ENCODE measurements around the gene AGMO.

The AGMO gene

DNA sequence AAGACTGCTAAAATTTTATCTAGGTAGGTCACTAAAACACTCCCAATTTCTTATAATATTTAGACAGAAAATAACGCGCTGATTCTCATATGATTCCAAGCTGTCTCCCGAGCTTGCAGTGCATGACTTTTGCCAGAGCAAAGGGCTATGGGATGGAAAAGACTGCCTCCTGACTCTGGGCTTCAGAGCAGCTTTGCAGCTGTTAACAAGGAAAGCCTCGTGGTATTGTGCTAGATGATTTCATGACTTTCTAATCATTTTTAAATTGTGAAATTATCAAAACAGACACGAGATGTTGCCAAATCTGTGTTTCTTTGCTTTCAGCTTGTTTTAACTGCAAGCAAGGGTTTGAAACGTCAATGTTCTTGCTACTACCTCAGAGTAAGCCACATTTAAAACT is 238.3 kb downstream of the AGMO start:
- Histone ChIP-seq H3K79me2 (ENCODE audit: insufficient read depth, low read depth) (no peaks in the 10 kb centered on the region), H3K36me3 (ENCODE audit: insufficient read depth) (no peaks in the 10 kb centered on the region), H3K4me2 (no peak overlapping the region), H3K4me1 (ENCODE audit: low read depth, poor library complexity, severe bottlenecking) (no peaks in the 10 kb centered on the region), H2AFZ (ENCODE audit: low read depth) (no peak overlapping the region), H3K9ac (no peak overlapping the region), H4K20me1 (ENCODE audit: insufficient read depth) (no peaks in the 10 kb centered on the region), H3K27me3 (ENCODE audit: insufficient read depth, low read depth) (no peaks in the 10 kb centered on the region), H3K4me3 (IDR thresholded peaks at IDR 0.05; ENCODE audit: insufficient read depth, low read depth, low read length) (no peak overlapping the region), H3K27ac (no peak overlapping the region)
- TF ChIP-seq, protein P1, sequence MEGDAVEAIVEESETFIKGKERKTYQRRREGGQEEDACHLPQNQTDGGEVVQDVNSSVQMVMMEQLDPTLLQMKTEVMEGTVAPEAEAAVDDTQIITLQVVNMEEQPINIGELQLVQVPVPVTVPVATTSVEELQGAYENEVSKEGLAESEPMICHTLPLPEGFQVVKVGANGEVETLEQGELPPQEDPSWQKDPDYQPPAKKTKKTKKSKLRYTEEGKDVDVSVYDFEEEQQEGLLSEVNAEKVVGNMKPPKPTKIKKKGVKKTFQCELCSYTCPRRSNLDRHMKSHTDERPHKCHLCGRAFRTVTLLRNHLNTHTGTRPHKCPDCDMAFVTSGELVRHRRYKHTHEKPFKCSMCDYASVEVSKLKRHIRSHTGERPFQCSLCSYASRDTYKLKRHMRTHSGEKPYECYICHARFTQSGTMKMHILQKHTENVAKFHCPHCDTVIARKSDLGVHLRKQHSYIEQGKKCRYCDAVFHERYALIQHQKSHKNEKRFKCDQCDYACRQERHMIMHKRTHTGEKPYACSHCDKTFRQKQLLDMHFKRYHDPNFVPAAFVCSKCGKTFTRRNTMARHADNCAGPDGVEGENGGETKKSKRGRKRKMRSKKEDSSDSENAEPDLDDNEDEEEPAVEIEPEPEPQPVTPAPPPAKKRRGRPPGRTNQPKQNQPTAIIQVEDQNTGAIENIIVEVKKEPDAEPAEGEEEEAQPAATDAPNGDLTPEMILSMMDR (conservative IDR thresholded peaks at IDR 0.05; ENCODE audit: low read depth, low read length), result no peak

DNA sequence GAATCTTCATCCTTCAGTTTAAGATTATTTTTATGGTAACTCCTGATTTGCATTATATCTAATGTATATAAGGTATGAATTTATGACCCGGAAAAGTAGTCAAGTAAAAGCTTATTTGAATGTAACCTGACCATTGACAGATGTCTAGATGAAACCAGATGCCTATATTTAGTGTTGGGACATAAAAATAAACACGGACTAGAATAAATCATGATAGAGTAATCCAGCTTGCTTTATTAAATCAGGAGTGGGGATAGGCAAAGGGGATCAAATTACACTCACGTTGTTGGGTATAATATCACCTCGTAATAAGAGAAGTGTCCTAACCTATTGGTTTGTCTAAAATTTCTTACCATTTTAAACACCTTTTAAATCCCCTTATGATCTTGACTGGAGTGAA is 244.6 kb downstream of the AGMO start:
- H3K27ac ChIP-seq, result no peak overlapping the region
- H3K36me3 ChIP-seq (ENCODE audit: insufficient read depth), result no peaks in the 10 kb centered on the region
- H3K27me3 ChIP-seq (ENCODE audit: insufficient read depth, low read depth), result no peaks in the 10 kb centered on the region
- no peak overlapping the region for H3K4me3 ChIP-seq (IDR thresholded peaks at IDR 0.05; ENCODE audit: insufficient read depth, low read depth, low read length)
- H3K4me1 ChIP-seq (ENCODE audit: low read depth, poor library complexity, severe bottlenecking), result no peaks in the 10 kb centered on the region
- H3K4me2 ChIP-seq, result no peak overlapping the region
- TF ChIP-seq, protein P1 (conservative IDR thresholded peaks at IDR 0.05; ENCODE audit: low read depth, low read length), result no peak
- H2AFZ ChIP-seq (ENCODE audit: low read depth), result no peak overlapping the region
- no peak overlapping the region for H3K9ac ChIP-seq
- no peaks in the 10 kb centered on the region for H4K20me1 ChIP-seq (ENCODE audit: insufficient read depth)
- H3K79me2 ChIP-seq (ENCODE audit: insufficient read depth, low read depth), result no peaks in the 10 kb centered on the region

DNA sequence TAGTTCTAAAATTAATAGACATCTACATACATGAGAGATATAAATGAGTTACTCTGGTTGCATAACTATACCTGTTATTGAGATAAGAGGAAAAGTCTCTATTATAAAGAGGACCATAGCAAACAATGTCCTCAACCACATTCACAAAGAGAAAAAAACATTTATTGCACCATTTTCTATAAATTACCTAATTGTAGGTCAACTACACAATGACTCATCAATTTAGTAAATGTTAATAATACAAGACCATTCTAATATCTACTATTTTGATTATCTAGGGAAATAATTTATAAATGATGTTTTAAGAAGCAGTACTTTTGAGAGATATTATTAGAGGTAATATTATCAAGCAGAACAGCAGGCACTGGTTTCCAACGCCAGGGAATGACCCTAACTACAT is 246.1 kb downstream of the AGMO start:
- Histone ChIP-seq H3K4me1 (ENCODE audit: low read depth, poor library complexity, severe bottlenecking) (no peaks in the 10 kb centered on the region), H4K20me1 (ENCODE audit: insufficient read depth) (no peaks in the 10 kb centered on the region), H3K27me3 (ENCODE audit: insufficient read depth, low read depth) (no peaks in the 10 kb centered on the region), H3K4me2 (no peak overlapping the region), H3K9ac (no peak overlapping the region), H3K27ac (no peak overlapping the region), H3K4me3 (IDR thresholded peaks at IDR 0.05; ENCODE audit: insufficient read depth, low read depth, low read length) (no peak overlapping the region), H2AFZ (ENCODE audit: low read depth) (no peak overlapping the region), H3K79me2 (ENCODE audit: insufficient read depth, low read depth) (no peaks in the 10 kb centered on the region), H3K36me3 (ENCODE audit: insufficient read depth) (no peaks in the 10 kb centered on the region)
- TF ChIP-seq, protein P1 (conservative IDR thresholded peaks at IDR 0.05; ENCODE audit: low read depth, low read length), result no peak

DNA sequence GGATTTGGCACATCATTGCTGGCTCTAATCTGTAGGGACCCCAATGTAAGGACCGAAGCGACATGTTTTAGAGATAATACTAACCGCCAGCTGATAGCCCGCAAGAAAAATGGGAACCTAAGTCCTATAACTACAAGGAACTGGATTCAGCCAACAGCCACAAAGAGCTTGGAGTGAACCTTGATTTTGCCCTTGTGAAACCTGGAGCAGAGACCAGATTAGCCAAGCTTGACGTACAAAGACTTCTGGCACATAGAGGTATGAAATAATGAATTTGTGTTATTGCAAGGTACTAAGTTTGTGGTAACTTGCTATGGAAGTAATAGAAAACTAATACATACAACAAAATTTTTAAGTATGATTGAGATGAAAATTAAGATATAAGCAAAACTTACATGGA is 246.9 kb downstream of the AGMO start:
- no peak overlapping the region for H3K9ac ChIP-seq
- H3K4me3 ChIP-seq (IDR thresholded peaks at IDR 0.05; ENCODE audit: insufficient read depth, low read depth, low read length), result no peak overlapping the region
- H2AFZ ChIP-seq (ENCODE audit: low read depth), result no peak overlapping the region
- TF ChIP-seq, protein P1 (conservative IDR thresholded peaks at IDR 0.05; ENCODE audit: low read depth, low read length), result no peak
- H3K4me2 ChIP-seq, result no peak overlapping the region
- no peak overlapping the region for H3K27ac ChIP-seq
- no peaks in the 10 kb centered on the region for H3K36me3 ChIP-seq (ENCODE audit: insufficient read depth)
- no peaks in the 10 kb centered on the region for H4K20me1 ChIP-seq (ENCODE audit: insufficient read depth)
- H3K79me2 ChIP-seq (ENCODE audit: insufficient read depth, low read depth), result no peaks in the 10 kb centered on the region
- no peaks in the 10 kb centered on the region for H3K27me3 ChIP-seq (ENCODE audit: insufficient read depth, low read depth)
- no peaks in the 10 kb centered on the region for H3K4me1 ChIP-seq (ENCODE audit: low read depth, poor library complexity, severe bottlenecking)
